HAP-1 (cell line): ENCODE data around the gene SGIP1.

Experiments
- DNase-seq, 2 experiments: peaks; one replicate each; pipeline ENCODE4 v3.0.0-alpha.2; 2016 to 2020; ENCODE audit warnings: low spot score in 2 of 2
- H3K27me3 ChIP-seq: fragments of 250-450 bp; sonication (Bioruptor Pico); 2 replicates; pipeline ENCODE4 v1.5.1; 2020; ENCODE audit warnings: low read depth, mild to moderate bottlenecking, moderate library complexity
- H3K36me3 ChIP-seq: fragments of 250-450 bp; sonication (Bioruptor Pico); replicated peaks from 2 replicates; pipeline ENCODE4 v1.5.1; 2020; ENCODE audit warnings: mild to moderate bottlenecking
- H3K4me1 ChIP-seq: fragments of 250-450 bp; sonication (Bioruptor Pico); 2 replicates; pipeline ENCODE4 v1.5.1; 2020; ENCODE audit warnings: mild to moderate bottlenecking
- H3K4me3 ChIP-seq: fragments of 250-450 bp; sonication (Bioruptor Pico); 2 replicates; pipeline ENCODE4 v1.5.1; 2020; ENCODE audit warnings: mild to moderate bottlenecking, moderate library complexity
- H3K9me3 ChIP-seq: fragments of 250-450 bp; sonication (Bioruptor Pico); 2 replicates; pipeline ENCODE4 v1.5.1; 2020; ENCODE audit warnings: mild to moderate bottlenecking, moderate library complexity
- in situ Hi-C: fragments of 300-500 bp; cut with MboI; formaldehyde crosslinking; loops from 3 replicates; pipeline ENCODE4 v1.14.3; 2020; ENCODE audit warnings: low sequenced_read_pairs, inconsistent platforms, mixed read lengths

SGIP1 gene

GRCh38 chr1:66552287-66552686 lies 18.3 kb downstream of the SGIP1 start:
- no peak overlapping the region for H3K4me3 ChIP-seq
- DNase-seq, result no peak
- no peaks in the 10 kb centered on the region for H3K9me3 ChIP-seq
- no peaks in the 10 kb centered on the region for H3K4me1 ChIP-seq
- in situ Hi-C loops, result no loop called here
- H3K27me3 ChIP-seq, result peaks cover 4% of the 10 kb centered on the region; the same call in 1 of the 2 replicates
- H3K36me3 ChIP-seq, result no peaks in the 10 kb centered on the region

- in situ Hi-C loops, result no loop called here
- Histone ChIP-seq H3K9me3 (no peaks in the 10 kb centered on the region), H3K36me3 (no peaks in the 10 kb centered on the region), H3K4me3 (no peak overlapping the region), H3K27me3 (peaks cover 4% of the 10 kb centered on the region; the same call in 1 of the 2 replicates), H3K4me1 (no peaks in the 10 kb centered on the region)
- DNase-seq, result no peak
These were observed 18.9 kb downstream of the SGIP1 start for GRCh38 chr1:66552829-66553228.

GRCh38 chr1:66553846-66554245 lies 19.9 kb downstream of the SGIP1 start:
- in situ Hi-C loops, result no loop called here
- Histone ChIP-seq H3K9me3 (no peaks in the 10 kb centered on the region), H3K36me3 (no peaks in the 10 kb centered on the region), H3K4me1 (no peaks in the 10 kb centered on the region), H3K27me3 (peaks cover 4% of the 10 kb centered on the region; the same call in 1 of the 2 replicates), H3K4me3 (no peak overlapping the region)
- no peak for DNase-seq

GRCh38 chr1:66556161-66556611 lies 22.2 kb downstream of the SGIP1 start:
- in situ Hi-C loops, result no loop called here
- Histone ChIP-seq H3K4me3 (no peak overlapping the region), H3K9me3 (no peaks in the 10 kb centered on the region), H3K27me3 (peaks cover 4% of the 10 kb centered on the region; the same call in 1 of the 2 replicates), H3K4me1 (no peaks in the 10 kb centered on the region), H3K36me3 (no peaks in the 10 kb centered on the region)
- no peak for DNase-seq

- no peaks in the 10 kb centered on the region for H3K4me1 ChIP-seq
- no peak overlapping the region for H3K4me3 ChIP-seq
- H3K36me3 ChIP-seq, result no peaks in the 10 kb centered on the region
- peaks cover 4% of the 10 kb centered on the region; the same call in 1 of the 2 replicates for H3K27me3 ChIP-seq
- DNase-seq, result no peak
- H3K9me3 ChIP-seq, result no peaks in the 10 kb centered on the region
- in situ Hi-C loops, result no loop called here
These were observed 23.2 kb downstream of the SGIP1 start for GRCh38 chr1:66557157-66557556.

GRCh38 chr1:66559517-66559916 lies 25.6 kb downstream of the SGIP1 start:
- Histone ChIP-seq H3K4me3 (no peak overlapping the region), H3K36me3 (no peaks in the 10 kb centered on the region), H3K4me1 (no peaks in the 10 kb centered on the region), H3K9me3 (no peaks in the 10 kb centered on the region), H3K27me3 (peaks cover 4% of the 10 kb centered on the region; the same call in 1 of the 2 replicates)
- in situ Hi-C loops, result no loop called here
- no peak for DNase-seq

DNA sequence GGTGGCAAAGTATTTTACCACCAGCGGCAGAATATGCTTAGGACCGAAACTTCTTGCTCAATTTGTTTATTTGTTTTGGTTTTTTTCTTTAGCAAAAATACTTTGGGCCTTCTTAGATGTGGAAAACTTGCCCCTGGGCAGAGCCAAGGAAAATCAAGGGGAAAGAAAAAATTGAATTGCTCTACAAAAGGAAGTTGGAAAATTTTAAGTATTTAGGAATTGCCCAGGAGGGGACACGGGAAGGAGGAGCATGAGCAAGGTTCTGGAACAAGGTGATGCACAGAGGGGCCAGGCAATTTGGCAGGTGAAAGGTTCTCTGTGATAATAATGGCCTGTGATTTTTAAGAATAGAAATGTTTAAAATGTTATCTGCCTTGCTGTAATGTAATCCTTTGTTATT lies 28.6 kb downstream of the SGIP1 start:
- H3K4me1 ChIP-seq, result no peaks in the 10 kb centered on the region
- in situ Hi-C loops, result no loop called here
- H3K9me3 ChIP-seq, result no peaks in the 10 kb centered on the region
- H3K4me3 ChIP-seq, result no peak overlapping the region
- no peaks in the 10 kb centered on the region for H3K27me3 ChIP-seq
- H3K36me3 ChIP-seq, result no peaks in the 10 kb centered on the region
- DNase-seq, result no peak

- Histone ChIP-seq H3K27me3 (no peaks in the 10 kb centered on the region), H3K9me3 (no peaks in the 10 kb centered on the region), H3K36me3 (no peaks in the 10 kb centered on the region), H3K4me3 (no peak overlapping the region), H3K4me1 (no peaks in the 10 kb centered on the region)
- in situ Hi-C loops, result no loop called here
- no peak for DNase-seq
These were observed 29.3 kb downstream of the SGIP1 start for GRCh38 chr1:66563094-66563800.

GRCh38 chr1:66563941-66564630 lies 30.1 kb downstream of the SGIP1 start:
- Histone ChIP-seq H3K27me3 (no peaks in the 10 kb centered on the region), H3K4me1 (no peaks in the 10 kb centered on the region), H3K9me3 (no peaks in the 10 kb centered on the region), H3K36me3 (no peaks in the 10 kb centered on the region), H3K4me3 (no peak overlapping the region)
- in situ Hi-C loops, result no loop called here
- DNase-seq, result no peak

DNA sequence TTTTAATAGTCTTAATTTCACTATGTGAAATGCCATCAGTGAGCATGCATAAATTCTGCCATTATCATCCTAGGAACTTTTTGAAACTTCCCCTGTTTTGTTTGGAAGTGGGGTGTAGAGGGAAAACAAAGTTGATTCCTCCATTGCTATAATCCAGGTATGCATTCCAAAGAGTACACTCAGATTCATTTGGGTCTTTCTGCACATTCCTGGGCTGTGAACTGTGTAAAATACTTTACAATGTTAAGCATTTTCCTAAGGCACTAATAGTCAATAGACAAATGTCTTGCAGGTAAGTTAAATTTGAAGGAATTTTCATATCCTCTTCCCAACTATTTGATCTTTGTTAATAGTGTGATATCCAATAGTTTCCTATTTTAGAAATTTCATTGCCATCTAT lies 36.2 kb downstream of the SGIP1 start:
- peaks cover 2% of the 10 kb centered on the region; the same call in 1 of the 2 replicates for H3K27me3 ChIP-seq
- no peak overlapping the region for H3K4me3 ChIP-seq
- H3K36me3 ChIP-seq, result no peaks in the 10 kb centered on the region
- H3K9me3 ChIP-seq, result no peaks in the 10 kb centered on the region
- no peaks in the 10 kb centered on the region for H3K4me1 ChIP-seq
- in situ Hi-C loops, result no loop called here
- DNase-seq, result no peak

DNA sequence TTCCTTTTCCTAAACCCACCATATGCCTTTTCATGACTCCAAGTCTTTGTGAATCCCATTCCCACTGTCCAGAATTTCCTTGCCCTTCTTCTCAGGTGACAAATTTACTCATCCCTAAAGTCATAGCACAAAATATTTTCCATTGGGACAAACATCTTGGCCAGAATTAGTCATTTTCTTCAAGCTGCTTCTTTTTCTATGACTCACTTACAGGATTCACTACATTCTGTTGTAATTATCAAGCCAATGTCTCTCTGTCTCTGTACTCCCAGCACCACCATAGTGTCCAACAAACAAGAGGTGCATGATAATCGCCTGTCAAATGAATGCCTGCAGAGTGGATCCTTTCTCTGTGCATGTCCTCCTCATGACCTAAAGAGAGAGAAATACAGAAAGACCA lies 37.8 kb downstream of the SGIP1 start:
- no peaks in the 10 kb centered on the region for H3K9me3 ChIP-seq
- H3K36me3 ChIP-seq, result no peaks in the 10 kb centered on the region
- no peak for DNase-seq
- H3K4me3 ChIP-seq, result no peak overlapping the region
- in situ Hi-C loops, result no loop called here
- no peaks in the 10 kb centered on the region for H3K4me1 ChIP-seq
- H3K27me3 ChIP-seq, result peaks cover 2% of the 10 kb centered on the region; the same call in 1 of the 2 replicates

DNA sequence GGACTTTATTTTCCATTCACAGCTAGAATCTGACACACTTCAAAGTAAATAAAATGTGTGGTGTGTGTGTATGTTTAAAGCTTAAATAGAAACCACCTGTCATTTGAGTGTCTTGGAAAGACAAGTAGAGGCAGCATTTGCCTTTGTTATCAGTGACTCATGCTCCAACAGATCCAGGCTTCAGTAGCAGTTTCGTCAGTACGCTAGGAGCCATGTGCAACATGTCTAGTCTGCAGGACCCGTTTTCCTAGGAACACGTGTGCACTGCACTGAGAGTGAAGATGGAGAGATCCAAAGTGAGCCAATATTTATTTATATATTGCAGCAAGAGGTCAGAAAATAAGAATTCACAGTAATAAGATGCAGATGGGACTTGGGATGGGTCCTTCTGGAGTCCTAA lies 41.8 kb downstream of the SGIP1 start:
- no peak for DNase-seq
- Histone ChIP-seq H3K9me3 (no peaks in the 10 kb centered on the region), H3K36me3 (no peaks in the 10 kb centered on the region), H3K27me3 (no peaks in the 10 kb centered on the region; the same call in 1 of the 2 replicates), H3K4me3 (no peak overlapping the region), H3K4me1 (no peaks in the 10 kb centered on the region; the same call in 1 of the 2 replicates)
- in situ Hi-C loops, result no loop called here

DNA sequence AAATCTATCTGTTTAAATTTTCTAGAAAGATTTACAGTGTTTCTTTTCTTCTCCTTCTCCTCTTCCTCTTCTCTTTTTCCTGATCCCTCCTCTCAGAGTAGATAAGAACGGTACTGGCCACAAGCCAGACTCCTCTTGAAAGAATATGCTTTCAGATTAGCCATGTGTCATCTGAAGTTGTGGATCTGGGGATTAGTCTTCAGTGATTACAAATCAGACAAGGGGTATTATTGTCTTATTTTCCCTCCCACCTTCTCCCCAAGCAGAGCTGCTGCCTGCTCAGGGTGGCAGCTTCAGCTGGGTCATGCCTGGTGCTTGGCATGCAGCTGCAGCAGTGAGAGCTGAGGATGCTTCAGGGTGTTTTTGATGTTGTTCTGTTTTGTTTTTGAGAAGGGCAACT lies 42.7 kb downstream of the SGIP1 start:
- Histone ChIP-seq H3K4me1 (no peaks in the 10 kb centered on the region; the same call in 1 of the 2 replicates), H3K4me3 (no peak overlapping the region), H3K9me3 (no peaks in the 10 kb centered on the region), H3K27me3 (peaks cover 2% of the 10 kb centered on the region; the same call in 1 of the 2 replicates), H3K36me3 (no peaks in the 10 kb centered on the region)
- in situ Hi-C loops, result no loop called here
- no peak for DNase-seq

GRCh38 chr1:66578841-66579240 lies 44.9 kb downstream of the SGIP1 start:
- Histone ChIP-seq H3K36me3 (no peaks in the 10 kb centered on the region), H3K27me3 (peaks cover 2% of the 10 kb centered on the region; the same call in 1 of the 2 replicates), H3K4me3 (no peak overlapping the region), H3K9me3 (no peaks in the 10 kb centered on the region), H3K4me1 (no peaks in the 10 kb centered on the region; the same call in 1 of the 2 replicates)
- no peak for DNase-seq
- in situ Hi-C loops, result no loop called here
